ENCODE data around the gene RPRD1B. TPM values are rescaled to one million over a fixed set of nuclear protein-coding genes. Genes with fewer than 3 reads are reported as not detected.

Gene RPRD1B
- total and polyA plus RNA-seq, 2 experiments from 2014 or later = 16.5 to 28.0 TPM

DNA sequence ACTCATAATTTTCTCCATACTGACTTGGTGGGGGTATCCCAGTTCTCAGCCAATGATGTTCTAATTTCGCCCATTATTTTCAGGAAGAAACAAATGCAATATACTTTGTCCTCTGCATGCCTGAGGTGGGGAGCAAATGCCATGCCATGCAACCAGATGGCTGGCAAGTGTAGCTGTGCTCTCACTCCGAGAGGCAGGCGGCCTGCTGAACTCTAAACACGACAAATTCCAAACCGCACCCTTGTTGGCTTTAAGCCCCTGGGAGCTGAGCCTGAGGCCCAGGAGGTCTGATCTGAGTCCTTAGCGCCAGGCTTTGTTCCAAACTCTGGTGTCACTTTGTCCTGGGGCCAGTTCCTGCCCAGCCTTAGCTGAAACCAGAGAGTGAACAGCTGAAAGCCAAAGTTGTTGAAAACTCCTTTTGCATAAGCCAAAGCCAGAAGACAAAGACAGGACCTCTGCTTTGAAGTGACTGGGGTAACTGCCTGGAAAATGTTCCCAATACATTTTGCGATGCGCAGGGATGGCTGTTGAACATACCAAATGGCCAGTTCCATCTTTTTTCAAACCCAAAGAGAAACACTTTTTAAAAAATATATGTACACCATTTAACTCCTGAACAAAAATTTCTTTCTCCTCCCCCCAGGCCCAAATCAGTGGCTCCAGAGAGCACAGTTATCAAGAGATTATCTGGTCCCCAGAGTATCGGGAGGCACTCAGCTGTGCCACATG lies 46.5 kb upstream of the RPRD1B start:
- Histone ChIP-seq H3K4me2 (peak overlapping the region; percentile 52), H3K9me3 (ENCODE audit: low read depth) (no peaks in the 10 kb centered on the region), H3K27ac (peak overlapping the region; percentile 87), H3K9me2 (replicated peaks; ENCODE audit: insufficient read depth) (no peaks in the 10 kb centered on the region), H2AFZ (no peak overlapping the region), H4K20me1 (ENCODE audit: insufficient read depth, poor library complexity, severe bottlenecking) (no peaks in the 10 kb centered on the region), H3K4me3 (no peak overlapping the region), H3K36me3 (replicated peaks; ENCODE audit: insufficient read depth, low read depth) (no peaks in the 10 kb centered on the region), H3K27me3 (no peaks in the 10 kb centered on the region), H3K4me1 (ENCODE audit: insufficient read depth) (peaks cover 59% of the 10 kb centered on the region), H3K79me2 (no peaks in the 10 kb centered on the region)
- 50% methylated on average over 9 of the region's 9 CpGs for WGBS (ENCODE audit: low lambda C conversion rate, missing lambda C conversion rate)
- TF ChIP-seq EZH2 (IDR thresholded peaks at IDR 0.05; ENCODE audit: borderline replicate concordance) = no peak
- TF ChIP-seq CTCF (IDR thresholded peaks at IDR 0.05; ENCODE audit: poor library complexity) = no peak
- no peak for TF ChIP-seq EZH2phosphoT487 (IDR thresholded peaks at IDR 0.05; ENCODE audit: low read depth, severe bottlenecking, unreplicated experiment)
- DNase-seq (ENCODE audit: low spot score) = peak; percentile 66

GRCh38 chr20:37987602-37988290 lies 45.8 kb upstream of the RPRD1B start:
- H3K27ac ChIP-seq = peak overlapping the region; percentile 87
- peak overlapping the region; percentile 52 for H3K4me2 ChIP-seq
- DNase-seq (ENCODE audit: low spot score) = peak; percentile 28
- H3K9me3 ChIP-seq (ENCODE audit: low read depth) = no peaks in the 10 kb centered on the region
- WGBS (ENCODE audit: low lambda C conversion rate, missing lambda C conversion rate) = 45% methylated on average over 12 of the region's 12 CpGs
- H3K79me2 ChIP-seq = no peaks in the 10 kb centered on the region
- peaks cover 66% of the 10 kb centered on the region for H3K4me1 ChIP-seq (ENCODE audit: insufficient read depth)
- H2AFZ ChIP-seq = no peak overlapping the region
- no peaks in the 10 kb centered on the region for H4K20me1 ChIP-seq (ENCODE audit: insufficient read depth, poor library complexity, severe bottlenecking)
- H3K9me2 ChIP-seq (replicated peaks; ENCODE audit: insufficient read depth) = no peaks in the 10 kb centered on the region
- no peak for TF ChIP-seq EZH2phosphoT487 (IDR thresholded peaks at IDR 0.05; ENCODE audit: low read depth, severe bottlenecking, unreplicated experiment)
- TF ChIP-seq EZH2 (IDR thresholded peaks at IDR 0.05; ENCODE audit: borderline replicate concordance) = no peak
- no peak for TF ChIP-seq CTCF (IDR thresholded peaks at IDR 0.05; ENCODE audit: poor library complexity)
- H3K36me3 ChIP-seq (replicated peaks; ENCODE audit: insufficient read depth, low read depth) = no peaks in the 10 kb centered on the region
- H3K4me3 ChIP-seq = no peak overlapping the region
- no peaks in the 10 kb centered on the region for H3K27me3 ChIP-seq

GRCh38 chr20:37988306-37988954 lies 45.1 kb upstream of the RPRD1B start:
- no peak for DNase-seq (ENCODE audit: low spot score)
- Histone ChIP-seq H4K20me1 (ENCODE audit: insufficient read depth, poor library complexity, severe bottlenecking) (no peaks in the 10 kb centered on the region), H3K27me3 (no peaks in the 10 kb centered on the region), H3K9me3 (ENCODE audit: low read depth) (no peaks in the 10 kb centered on the region), H3K4me2 (no peak overlapping the region), H2AFZ (no peak overlapping the region), H3K27ac (peak overlapping the region; percentile 87), H3K9me2 (replicated peaks; ENCODE audit: insufficient read depth) (no peaks in the 10 kb centered on the region), H3K36me3 (replicated peaks; ENCODE audit: insufficient read depth, low read depth) (no peaks in the 10 kb centered on the region), H3K79me2 (no peaks in the 10 kb centered on the region), H3K4me3 (no peak overlapping the region), H3K4me1 (ENCODE audit: insufficient read depth) (peaks cover 73% of the 10 kb centered on the region)
- no peak for TF ChIP-seq EZH2phosphoT487 (IDR thresholded peaks at IDR 0.05; ENCODE audit: low read depth, severe bottlenecking, unreplicated experiment)
- no peak for TF ChIP-seq EZH2 (IDR thresholded peaks at IDR 0.05; ENCODE audit: borderline replicate concordance)
- no peak for TF ChIP-seq CTCF (IDR thresholded peaks at IDR 0.05; ENCODE audit: poor library complexity)
- WGBS (ENCODE audit: low lambda C conversion rate, missing lambda C conversion rate) = 72% methylated on average over 5 of the region's 5 CpGs
